ENCODE data around the gene VWA8.

- TF ChIP-seq CTCF (IDR thresholded peaks at IDR 0.05; ENCODE audit: low read depth, low read length) (no peak), POLR2A (IDR thresholded peaks at IDR 0.05; ENCODE audit: extremely low read depth, insufficient read length) (no peak), MAX (IDR thresholded peaks at IDR 0.05; ENCODE audit: low read depth, low read length) (no peak), MYC (IDR thresholded peaks at IDR 0.05; ENCODE audit: low read depth, low read length) (no peak)
These were observed 46.4 kb downstream of the VWA8 start for GRCh38 chr13:41914552-41914951.

Data from NB4 (cell line).